ENCODE results near the gene PRSS21.

The PRSS21 gene

DNA sequence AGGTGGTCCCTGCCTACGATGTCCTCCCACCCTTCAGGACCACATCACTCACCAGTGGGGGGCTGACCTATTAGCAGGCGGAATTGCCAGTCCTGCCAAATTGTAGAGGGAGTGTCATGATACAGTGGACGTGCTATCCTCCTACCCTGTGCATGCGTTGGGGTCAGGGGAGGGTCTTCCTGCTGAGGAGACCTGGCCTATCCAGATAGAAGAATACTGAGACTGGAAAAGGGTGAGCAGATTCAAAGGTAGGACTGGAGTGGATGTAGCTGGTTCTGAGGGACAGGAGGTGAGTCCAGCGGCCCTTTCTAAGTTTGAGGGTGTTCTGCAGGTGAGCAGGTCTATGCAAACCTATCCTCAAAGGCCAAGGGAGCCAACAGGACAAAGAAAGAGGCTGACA is 10.8 kb upstream of the PRSS21 start:
- peak; percentile 50 for DNase-seq (ENCODE audit: low spot score)

DNA sequence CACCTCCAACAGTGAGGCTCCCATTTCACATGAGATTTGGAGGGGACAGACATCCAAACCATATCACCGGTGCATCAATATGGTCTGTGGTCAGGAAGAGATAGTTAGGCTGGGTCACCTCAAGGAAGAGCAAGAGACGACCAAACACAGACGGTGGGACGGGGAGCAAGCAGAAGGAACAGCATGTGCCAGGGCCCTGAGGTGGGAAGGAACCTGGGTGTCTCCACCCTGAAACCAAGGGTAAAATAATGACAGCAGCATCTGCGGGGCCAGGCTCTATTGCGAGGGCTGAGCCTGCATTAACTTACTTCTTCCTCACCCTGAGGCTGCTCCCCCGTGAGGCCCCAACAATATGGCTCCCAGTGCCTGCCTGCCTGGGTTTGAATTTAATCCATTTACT is 8.9 kb upstream of the PRSS21 start:
- peak; percentile 37 for DNase-seq (ENCODE audit: low spot score)

DNA sequence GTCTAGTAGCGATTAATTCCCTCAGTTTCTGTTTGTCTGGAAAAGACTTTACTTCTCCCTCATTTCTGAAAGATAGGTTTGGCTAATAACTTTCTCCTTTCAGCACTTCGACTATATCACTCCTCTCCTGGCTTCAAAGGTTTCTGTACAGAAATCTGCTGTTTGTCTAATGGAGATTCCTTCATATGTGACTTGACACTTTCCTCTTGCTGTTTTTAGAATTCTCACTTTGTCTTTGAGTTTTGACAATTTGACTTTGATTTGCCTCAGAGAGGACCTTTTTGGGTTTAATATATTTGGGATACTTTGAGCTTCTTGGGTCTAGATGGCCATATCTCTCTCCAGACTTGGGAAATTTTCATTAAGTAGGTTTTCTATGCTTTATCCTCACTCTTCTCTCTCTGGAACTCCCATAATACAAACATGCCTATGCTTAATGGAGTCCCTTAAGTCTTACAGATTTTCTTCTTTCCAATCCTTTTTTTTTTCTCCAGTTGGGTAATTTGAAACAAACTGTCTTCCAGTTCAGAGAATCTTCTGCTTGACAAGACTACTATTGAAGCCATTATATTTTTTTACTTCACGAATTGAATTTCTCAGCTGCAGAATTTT is 7.8 kb upstream of the PRSS21 start:
- no peak for DNase-seq (ENCODE audit: low spot score)

DNA sequence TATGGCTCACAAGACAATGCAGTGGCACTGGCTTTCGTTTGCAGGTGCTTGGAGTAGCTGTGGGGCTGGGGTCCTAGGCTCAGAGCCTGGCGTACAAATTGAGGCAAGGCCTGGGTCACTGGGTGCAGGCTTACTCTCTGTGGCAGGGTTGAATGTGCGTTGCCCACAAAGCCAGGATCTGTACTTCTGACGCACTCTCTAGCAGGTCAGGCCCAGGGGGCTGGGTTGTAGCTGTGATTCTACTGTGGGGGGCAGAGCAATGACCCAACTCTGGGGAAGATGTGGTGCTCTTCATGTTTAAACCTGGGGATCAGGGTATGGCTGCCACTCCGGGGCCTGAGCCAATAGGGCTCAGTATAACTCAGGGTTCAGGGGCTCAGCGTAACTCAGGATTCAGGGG is 6.4 kb upstream of the PRSS21 start:
- peak; percentile 11 for DNase-seq (ENCODE audit: low spot score)

DNA sequence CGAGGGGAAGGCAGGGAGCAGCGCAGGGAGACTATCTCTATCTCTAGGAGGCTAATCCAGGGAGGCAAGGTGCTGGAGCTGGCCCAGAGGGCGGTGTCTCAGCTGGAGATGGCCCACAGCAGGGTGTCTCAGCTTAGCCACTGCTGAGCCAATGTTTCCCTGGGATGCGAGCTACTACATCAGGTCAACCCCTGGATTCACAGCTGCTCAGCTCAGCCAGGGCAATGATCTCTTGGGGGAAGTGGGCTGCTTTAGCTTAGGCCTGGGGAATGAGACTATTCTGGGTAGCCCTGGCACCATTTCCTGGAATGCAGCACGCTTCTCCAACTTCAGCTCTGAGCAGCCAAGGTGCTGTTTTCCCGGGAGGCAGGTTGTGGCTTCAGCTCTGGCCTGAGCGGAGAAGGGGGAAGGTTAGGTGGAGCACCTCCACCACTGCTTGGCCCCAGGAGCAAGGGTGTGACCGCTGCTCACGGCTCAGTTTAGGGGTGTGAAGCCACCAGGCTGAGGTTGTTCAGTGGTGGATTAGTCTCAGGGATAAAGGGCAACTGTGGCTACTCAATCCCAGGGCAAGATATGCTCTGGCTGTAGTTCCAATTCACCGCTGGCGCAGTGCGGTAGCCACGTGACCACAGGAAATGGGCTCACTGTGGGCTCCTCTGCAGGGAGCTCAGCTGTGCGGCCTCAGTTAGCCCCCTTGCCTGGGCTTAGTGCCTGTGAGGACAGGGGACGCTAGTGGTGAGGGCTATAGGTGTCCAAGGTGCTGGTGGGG is 5.2 kb upstream of the PRSS21 start:
- DNase-seq (ENCODE audit: low spot score) = peak; percentile 45

DNA sequence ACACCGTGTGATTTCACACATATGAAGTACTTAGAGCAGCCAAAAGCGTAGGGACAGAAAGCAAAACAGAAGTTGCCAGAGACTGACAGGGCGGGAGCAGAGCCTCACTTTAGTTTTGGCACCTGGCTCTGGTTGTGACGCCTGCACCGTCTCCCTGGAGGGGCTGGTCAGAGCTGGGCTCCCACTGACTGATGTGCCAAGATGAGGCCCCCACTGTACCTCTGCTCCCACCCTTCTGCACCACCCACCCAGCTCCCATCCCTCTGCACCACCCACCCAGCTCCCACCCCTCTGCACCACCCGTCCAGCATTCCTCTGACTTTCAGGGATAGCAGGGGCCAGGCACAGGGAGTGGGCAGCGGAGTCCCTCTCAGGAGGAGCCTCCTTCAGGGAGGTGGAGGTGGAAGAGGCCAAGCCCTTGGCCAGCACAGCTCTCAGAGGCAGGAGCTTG is 3.2 kb upstream of the PRSS21 start:
- DNase-seq (ENCODE audit: low spot score) = peak; percentile 54

DNA sequence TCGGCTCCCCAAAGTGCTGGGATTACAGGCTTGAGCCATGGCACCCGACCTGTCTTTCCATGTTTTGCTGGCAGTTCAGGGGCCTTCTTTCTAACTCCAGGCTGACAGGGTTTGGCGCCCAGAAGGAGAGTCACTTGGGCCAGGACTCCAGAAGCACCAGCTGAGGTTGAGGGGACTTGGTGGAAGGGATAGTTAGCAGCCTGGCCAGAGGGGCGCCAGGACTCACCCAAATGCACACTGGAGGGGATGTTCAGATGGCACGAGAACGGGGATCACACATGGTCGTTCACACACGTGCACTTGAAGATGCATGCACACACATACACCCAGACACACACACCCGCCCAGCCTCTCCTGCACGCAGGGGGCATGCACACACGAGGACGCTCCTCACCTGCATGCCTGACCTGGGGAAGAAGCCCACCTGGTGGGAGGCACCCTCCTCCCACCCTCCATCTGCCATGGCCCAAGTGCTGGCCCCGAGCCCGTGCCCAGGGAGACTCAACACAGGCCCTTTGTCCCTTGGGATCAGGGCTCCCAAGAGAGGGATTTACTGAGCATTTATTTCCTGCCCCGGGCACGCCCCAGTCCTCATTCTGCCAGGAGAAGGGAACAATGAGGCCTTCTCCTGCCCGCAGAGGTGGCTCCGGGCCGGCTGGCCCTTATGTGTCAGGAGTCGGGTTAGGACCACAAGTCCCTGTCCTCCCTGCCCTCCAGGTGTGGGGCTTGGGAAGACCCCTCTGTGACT is 2.3 kb upstream of the PRSS21 start:
- peak; percentile 62 for DNase-seq (ENCODE audit: low spot score)

DNA sequence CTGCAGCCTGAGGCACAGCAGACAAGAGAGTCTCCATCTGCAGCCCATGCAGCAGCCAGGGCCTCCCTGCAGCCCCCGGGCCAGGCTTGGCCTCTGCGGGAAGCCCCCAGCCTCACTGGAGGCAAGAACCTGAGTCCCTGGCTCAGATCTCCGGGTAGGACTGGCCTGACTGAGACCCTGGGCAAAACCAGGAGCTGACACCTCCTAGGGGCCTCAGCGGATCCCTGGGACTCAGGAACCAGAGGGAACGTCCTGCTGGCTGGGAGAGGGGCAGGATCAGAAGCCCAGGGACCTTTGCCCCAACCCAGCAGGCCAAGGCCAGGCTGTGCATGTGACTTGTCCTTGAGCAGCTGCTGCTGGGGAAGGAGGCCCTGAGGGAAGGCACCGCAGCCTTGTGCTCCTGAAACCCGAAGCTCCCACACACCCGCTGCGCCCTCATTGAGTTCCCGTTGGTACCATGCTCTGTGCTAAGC is 1.7 kb upstream of the PRSS21 start:
- DNase-seq (ENCODE audit: low spot score) = peak; percentile 30

DNA sequence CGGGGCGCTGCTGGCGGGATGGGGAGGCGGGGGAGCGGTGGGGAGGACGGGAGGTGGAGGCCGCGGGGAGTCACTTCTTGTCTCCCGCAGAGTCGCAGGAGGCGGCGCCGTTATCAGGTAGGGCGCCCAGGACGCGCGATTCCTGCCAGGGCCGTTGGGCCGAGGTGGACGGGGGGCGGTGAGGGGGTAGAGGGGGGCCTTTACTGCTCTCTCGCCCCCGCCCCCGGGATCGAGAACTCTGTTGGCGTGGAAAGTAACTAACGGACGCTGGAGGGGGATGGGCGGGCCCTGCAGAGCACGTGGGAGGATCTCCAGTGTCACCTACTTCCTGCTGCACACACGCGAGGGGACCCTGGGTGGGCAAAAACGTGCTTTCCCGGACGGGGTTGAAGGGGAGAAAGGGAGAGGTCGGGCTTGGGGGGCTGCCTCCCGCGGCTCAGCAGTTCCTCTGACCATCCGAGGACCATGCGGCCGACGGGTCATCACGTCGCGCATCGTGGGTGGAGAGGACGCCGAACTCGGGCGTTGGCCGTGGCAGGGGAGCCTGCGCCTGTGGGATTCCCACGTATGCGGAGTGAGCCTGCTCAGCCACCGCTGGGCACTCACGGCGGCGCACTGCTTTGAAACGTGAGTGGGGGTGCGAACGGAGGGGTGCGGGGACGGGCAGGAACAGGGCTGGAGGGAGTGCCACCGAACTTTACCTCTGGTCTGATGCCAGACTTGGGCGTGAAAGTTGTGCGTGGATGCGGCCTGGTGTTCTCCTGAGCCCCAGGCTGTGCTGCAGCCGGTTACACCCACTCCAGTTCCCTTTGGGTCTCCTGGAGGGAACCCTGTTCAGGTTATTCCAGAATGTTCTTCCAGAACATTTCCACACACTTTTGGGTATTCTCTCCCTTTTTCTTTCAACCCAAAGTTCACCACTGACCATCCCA is 569 bp downstream of the PRSS21 start:
- DNase-seq (ENCODE audit: low spot score) = peak; percentile 62

DNA sequence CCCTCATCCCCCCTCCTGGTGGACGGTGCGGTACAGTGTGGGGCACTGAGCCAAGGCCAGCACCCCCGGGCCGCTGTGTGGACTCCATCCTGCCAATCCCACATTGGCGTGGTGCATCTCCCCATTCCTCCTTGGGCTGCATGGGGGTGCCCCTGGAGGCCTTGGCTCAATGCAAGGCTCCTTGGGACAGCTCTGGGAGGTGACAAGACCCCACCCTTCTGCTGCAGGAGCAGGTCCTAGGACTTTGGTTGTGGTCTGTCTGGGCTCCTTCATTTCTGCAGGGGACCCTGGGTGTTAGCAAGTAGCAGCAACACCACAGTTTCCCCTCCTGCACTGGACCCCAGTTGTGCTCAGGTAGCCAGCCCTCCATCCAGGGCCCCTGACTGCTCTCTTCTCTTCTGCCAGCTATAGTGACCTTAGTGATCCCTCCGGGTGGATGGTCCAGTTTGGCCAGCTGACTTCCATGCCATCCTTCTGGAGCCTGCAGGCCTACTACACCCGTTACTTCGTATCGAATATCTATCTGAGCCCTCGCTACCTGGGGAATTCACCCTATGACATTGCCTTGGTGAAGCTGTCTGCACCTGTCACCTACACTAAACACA is 1.3 kb downstream of the PRSS21 start:
- DNase-seq (ENCODE audit: low spot score) = peak; percentile 57

DNA sequence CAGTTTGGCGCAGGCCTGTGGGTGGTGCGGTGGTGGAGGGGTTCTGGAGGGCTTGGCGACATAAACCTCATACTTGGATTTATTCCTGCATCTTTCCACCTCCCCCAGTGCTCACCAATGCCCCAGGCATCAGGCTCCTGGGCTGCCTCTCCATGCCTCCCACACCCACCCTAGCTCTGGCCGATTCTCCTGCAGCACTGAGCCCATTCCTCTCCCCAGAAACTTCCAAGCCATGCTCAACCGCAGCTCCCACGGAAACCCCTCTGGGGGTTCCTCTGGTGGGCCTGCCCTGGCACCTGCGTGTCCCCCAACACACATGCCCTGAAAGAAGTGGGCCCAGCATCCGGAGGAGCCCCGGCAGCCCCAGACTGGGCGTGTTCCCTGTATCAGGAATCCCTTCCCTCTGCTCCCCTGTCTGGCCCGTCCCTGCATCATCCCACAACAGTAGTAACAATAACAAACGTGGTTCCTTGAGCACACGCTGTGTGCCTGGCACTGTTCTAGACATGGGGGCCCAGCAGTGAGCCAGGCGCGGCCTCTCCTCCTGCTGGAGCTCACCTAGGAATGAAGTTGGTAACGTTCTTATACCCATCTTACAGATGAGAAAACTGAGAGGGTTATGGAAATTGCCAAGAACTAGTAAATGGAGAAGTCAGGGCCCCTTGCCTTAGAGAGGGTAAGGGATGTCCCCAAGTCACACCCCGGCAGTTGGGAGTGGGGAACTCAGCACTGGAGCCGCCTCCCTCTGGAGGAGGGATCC is 2.3 kb downstream of the PRSS21 start:
- DNase-seq (ENCODE audit: low spot score) = peak; percentile 45

DNA sequence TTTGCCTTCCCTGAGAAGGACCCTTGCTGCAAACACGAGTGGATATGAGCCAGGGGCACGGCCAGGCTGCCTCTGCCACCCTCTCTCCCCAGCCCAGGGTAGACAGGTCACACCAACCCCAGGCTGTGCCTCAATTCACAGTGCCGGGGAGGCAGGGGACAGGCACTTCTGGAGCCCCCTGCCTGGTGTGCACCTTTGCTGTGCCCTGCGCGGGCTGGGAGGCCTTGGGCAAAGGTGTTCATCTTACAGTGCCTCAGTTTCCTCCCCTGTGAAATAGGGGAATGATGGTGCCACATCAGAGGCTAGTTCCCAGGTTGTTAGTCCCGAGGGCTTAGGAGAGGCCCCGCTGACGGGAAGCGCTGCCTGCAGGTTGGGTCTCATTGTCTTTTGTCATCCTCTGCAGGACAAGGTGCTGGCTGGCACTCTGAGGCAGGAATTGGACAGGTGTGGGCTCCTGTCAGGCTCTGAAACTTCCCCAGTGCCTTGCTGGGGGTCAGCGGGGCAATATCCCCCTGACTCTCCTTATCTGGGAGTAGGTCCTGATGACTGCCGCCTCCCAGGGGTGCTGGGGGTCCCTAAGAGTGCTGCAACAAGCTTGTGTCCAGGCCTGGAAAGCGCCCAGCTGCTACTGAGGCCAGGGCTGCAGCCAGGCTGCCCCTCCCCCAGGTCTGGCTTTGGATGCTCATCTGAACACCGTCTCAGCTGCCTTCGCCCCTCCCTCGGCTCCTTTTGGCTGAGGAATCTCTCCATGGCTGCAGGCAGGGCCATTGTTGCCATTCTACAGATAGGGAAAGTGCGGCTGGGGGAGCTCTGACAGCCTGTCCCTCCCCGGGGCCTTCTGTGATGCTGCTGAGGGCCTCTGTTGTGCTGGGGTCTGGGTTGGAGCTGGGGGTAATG is 3.1 kb downstream of the PRSS21 start:
- DNase-seq (ENCODE audit: low spot score) = peak; percentile 41

DNA sequence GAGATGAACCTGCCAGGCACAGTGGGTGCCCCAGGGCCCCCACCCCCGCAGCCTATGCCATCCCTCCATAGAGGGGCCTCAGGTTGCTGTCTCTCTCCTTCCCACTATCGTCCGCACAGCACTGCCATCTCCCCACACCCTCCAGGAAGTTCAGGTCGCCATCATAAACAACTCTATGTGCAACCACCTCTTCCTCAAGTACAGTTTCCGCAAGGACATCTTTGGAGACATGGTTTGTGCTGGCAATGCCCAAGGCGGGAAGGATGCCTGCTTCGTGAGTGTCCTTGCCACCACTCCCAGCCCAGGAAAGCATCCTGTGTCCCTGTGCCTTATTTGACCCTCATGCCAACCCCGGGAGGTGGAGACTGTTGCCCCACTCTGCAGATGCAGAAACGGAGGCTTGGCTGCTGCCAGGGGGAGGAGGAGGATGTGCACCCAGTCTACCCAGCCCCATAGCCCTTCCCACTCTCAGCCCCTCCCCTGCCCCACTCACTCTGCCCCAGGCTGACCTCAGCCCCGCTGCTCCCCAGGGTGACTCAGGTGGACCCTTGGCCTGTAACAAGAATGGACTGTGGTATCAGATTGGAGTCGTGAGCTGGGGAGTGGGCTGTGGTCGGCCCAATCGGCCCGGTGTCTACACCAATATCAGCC is 3.9 kb downstream of the PRSS21 start:
- peak; percentile 48 for DNase-seq (ENCODE audit: low spot score)

DNA sequence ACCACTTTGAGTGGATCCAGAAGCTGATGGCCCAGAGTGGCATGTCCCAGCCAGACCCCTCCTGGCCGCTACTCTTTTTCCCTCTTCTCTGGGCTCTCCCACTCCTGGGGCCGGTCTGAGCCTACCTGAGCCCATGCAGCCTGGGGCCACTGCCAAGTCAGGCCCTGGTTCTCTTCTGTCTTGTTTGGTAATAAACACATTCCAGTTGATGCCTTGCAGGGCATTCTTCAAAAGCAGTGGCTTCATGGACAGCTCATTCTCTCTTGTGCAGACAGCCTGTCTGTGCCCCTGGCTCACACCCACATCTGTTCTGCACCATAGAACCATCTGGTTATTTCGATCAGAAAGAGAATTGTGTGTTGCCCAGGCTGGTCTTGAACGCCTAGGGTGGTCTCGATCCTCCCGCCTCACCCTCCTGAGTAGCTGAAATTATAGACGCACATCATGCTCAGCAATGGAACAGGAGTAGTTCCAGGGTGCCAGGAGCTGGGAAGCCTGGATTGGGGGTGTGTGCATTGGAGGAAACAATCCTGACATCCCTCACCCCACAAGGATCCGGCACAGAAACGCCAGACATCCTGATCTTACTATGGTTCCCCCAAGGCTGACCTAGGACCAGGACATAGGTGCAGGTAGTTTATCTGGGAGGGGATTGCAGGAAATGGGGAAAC is 4.6 kb downstream of the PRSS21 start:
- peak; percentile 44 for DNase-seq (ENCODE audit: low spot score)

DNA sequence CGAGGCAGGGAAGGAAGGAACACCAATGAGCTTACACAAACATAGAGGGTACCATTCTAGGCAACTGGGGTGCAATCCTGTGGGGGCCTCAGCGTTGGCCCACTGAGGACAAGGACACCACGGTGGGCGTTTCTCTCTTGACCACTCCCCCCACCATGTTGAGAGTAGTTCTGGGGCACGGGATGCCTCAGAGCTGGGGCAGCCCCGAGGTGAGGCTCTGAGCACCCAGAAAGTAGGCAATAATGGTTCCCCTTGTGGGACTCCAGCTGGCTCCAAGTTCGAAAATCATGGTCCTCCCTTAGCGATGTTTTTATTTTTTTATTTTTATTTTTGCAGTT is 5.1 kb downstream of the PRSS21 start:
- peak; percentile 37 for DNase-seq (ENCODE audit: low spot score)

DNA sequence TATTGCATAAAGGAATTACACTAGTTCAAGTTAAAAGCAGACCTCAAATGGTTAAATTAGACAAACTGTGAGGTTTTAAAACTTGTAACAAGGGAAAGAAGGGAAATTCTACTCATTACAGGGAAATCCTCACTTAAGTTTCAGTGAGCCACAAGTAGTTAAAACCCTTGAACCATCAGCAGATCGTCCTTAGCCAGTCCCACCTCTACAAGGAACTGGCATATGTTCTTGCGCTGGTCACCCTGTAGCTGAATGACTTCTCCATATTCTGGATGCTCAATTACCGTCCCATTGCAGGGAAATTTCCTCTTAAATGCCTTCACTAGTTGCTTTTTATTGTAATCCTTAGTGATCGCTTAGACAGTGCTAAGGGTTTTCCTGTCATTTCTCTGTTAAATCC is 5.5 kb downstream of the PRSS21 start:
- DNase-seq (ENCODE audit: low spot score) = peak; percentile 3

DNA sequence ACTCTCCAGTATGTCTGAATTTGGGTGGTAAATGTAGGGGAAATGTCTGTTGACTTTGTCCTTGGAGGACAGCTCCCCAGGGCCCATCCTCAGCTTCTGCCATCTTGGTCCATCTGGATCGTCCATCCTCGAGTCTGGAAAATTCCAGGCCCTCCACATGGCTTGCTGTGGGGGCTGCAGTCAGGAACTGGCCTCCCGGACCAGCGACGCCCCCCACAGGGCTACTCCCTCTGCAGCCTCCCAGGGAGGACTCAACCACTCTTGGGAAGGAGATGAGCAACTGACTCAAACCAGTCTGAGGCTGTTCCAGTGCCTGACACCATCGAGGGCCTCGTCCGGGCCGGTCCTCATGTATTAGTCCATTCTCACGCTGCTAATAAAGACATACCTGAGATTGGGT is 7.6 kb downstream of the PRSS21 start:
- DNase-seq (ENCODE audit: low spot score) = peak; percentile 47

DNA sequence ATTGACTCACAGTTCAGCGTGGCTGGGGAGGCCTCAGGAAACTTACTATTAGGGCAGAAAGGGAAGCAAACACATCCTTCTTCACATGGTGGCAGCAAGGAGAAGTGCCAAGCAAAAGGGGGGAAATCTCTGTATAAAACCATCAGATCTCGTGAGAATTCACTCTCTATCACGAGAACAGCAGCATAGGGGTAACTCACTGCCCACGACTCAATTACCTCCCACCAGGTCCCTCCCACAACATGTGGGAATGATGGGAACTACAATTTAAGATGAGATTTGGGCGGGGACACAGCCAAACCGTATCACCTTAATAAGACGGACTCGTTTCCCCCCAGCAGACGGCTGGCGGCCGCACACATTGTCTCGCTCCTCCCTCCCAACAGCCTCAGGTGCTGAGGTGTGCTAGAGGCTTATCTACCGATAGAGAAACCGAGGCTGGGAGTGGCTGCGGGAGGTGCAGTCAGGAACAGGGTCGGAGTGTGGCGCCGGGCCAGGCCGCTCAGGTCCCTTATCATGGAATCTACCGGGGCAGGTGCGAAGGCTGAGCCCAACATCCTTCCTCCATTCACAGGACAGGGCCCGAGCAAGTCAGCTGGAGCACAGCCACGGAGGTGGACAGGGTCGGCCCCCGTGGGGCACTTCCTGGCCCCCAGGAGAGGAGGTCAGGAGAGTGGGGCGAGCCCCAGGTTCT is 8.2 kb downstream of the PRSS21 start:
- peak; percentile 40 for DNase-seq (ENCODE audit: low spot score)

Measured in left forelimb (tissue), 1 donor.